NCI-H2196 (cell line): ENCODE measurements around the gene MAN1A1.

ENCODE experiments used
- DNase-seq: peaks from one replicate; lab custom pipeline; 2025; ENCODE audit not compliant: unreplicated experiment; lab: John Stamatoyannopoulos, UW

The MAN1A1 gene

DNA sequence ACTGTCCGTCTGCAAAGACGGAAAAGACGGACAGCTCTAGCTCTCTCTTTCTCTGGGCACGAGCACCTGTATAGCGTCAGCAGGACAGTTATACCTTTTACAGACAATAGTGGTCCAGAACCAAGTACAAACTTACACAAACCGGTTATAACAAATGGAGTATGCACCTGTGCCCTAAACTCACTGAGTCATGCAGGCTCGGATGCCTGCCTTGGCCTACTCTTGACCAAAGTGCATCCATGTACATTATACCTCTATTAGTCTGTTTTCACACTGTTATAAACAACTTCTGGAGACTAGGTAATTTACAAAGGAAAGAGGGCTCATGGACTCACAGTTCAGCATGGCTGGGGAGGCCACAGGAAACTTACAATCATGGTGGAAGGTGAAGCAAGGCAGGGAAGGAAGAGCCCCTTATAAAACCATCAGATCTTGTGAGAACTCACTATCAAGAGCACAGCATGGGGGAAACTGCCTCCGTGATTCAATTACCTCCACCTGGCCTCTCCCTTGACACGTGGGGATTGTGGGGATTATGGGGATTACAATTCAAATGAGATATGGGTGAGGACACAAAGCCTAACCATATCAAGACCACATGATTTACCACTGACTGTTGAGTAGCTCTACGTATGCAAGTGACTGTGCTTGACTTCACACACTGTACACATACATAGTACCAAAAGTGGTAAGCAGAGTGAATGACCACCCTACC is 23.1 kb downstream of the MAN1A1 start:
- DNase-seq, result no peak

GRCh38 chr6:119325559-119326265 is 23.8 kb downstream of the MAN1A1 start:
- DNase-seq, result no peak

- DNase-seq, result no peak
Observed at GRCh38 chr6:119324718-119325117, 24.8 kb downstream of the MAN1A1 start.

- no peak for DNase-seq
Observed at GRCh38 chr6:119323931-119324330, 25.6 kb downstream of the MAN1A1 start.

GRCh38 chr6:119323478-119323877 is 26.1 kb downstream of the MAN1A1 start:
- DNase-seq, result no peak

- DNase-seq, result no peak
Observed at GRCh38 chr6:119322715-119323350, 26.7 kb downstream of the MAN1A1 start.

DNA sequence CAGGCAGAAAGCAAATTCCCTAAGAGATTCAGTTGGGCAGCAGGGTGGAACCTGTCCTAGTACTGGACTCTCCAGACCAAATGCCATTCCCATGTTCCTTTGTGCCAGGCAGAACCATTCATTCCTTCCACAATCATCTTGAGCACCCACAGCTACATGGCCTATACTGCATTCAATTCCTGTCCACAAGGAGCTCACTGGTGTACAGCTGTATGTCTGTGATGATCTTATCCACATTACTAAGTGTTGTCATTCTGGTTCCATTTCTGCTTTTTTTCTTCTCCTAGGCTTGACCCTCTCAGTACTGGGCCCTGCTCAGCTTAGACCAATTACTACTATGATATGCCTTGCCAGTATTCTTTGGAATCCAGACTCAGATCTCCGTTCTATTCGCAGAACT is 27.5 kb downstream of the MAN1A1 start:
- no peak for DNase-seq

DNA sequence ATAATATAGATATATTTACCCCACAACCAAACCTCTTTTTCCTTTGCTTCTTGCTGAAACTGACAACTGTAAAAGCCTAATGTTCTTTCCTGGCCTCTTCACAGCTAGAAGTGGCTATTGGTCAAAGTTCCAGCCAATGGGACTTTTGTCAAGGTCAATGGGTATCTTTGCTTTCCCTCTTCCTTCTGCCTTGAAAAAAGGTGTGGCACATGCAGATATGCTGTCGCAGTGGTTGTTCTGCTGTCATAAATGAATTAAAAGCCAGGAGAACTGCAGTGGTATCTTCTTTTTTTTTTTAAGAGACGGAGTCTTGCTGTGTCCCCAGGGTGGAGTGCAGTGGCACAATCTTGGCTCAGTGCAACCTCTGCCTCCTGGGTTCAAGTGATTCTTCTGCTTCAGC is 29.9 kb downstream of the MAN1A1 start:
- DNase-seq, result no peak

DNA sequence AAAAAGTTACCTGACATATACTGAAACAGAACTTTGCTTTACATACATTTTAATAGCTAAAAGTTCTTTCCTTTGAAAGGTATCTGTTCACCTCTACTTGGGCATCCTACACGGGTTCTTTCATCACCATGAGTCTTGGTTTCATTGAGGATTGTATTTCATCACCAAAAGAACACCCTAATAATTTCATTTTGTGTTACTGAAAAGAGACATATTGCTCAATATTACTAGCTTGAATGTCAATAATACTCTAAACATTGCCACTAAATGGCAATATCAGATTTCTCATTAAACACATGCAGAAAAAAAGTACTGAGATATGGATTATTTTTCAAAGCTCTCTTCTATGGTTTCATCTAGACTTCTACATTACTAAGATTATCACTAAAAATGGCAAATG is 30.8 kb downstream of the MAN1A1 start:
- no peak for DNase-seq

- DNase-seq, result no peak
Observed at GRCh38 chr6:119318176-119318575, 31.4 kb downstream of the MAN1A1 start.

DNA sequence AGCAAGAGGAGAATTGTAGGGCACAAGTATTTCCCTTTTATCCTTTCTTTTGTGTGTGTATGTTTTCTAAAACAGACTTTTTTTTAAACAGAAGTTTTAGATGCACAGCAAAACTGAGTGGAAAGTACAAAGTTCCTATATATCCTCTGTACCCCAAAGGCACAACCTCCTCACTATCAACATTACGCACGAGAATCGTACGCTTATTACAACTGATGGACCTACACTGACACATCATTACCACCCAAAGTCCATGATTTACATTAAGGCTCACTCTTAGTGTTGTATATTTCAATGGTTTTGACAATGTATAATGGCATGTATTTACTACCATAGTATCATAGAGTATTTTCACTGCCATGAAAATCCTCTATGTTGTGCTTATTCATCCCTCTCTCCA is 32.6 kb downstream of the MAN1A1 start:
- DNase-seq, result no peak

GRCh38 chr6:119314885-119315272 is 34.7 kb downstream of the MAN1A1 start:
- no peak for DNase-seq

- DNase-seq, result no peak
Observed at GRCh38 chr6:119313937-119314884, 35.4 kb downstream of the MAN1A1 start.

DNA sequence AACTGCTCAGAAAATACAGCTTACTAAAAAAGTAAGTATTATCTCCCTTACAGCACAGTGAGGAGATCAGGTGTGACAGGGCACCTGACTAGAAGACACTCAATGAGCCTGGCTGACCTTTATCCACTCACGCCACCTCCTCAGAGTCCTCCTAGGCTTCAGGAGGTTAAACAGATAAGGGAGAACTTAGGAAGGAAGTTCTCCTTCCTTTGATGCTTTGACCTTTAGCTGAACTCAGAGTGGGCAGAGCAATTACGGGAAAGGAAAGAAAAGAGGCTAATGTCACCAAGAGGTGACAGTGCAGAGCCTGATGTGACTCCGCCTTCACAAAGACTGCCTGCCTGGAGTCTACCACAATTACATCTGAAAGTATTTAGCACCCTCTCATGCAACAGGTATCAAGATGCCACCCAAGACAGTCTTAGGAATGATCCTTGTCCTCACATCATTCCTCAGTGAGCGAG is 36.7 kb downstream of the MAN1A1 start:
- no peak for DNase-seq

GRCh38 chr6:119312441-119312840 is 37.1 kb downstream of the MAN1A1 start:
- no peak for DNase-seq

DNA sequence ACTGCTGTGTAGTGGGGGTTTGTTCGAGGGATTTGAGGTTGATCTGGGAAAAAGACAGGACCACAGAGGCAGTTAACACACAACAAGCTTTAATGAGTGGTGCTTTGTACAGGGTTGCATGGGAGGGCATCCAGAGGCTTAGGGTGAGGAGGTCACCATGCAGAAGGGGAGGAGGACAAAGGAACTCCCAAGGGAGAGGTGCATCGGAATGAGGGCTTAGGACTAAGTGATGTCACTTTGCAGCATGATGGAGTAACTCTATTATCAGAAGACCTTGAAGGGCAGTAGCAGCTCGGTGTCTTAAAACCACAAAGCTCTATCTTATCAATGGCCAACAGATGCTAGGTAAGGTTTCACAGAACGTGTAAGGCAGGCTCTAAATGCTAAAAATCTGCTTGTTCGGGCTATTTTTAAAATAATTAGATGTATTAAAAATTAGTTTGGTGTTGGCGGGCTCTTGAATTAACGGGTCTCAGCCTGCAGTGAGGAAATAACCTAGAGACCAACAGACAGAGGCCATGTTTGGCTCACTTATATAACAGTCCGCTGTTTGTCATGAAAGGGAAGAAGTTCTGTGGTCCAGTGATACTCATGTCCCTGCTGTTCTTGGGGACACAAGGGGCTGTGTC is 37.9 kb downstream of the MAN1A1 start:
- no peak for DNase-seq

DNA sequence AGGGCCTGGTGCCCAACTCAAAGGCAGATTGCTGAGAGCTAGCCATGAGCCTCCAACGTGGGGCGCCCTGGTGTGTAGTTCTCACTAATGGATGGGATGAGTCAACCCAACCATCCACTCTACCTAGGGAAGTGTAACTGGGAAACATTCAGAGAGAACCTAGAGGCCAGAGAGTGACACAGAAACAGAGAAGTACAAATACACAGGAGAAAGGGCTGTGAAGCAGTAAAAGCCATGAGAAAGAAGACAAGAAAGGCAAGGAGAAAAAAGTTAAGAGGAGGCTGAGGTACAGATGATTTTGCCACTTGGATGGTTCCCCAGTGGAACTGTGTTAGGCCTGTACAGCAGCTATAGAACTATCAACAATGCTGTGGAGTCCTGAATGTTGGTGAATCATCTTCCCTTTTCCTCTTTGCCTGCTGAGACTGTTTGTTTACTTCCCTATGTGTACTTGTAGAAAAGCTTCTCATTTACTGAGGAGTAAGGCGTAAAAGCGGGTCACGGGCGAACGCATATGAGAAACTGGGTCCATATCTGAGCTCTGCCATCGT is 39.0 kb downstream of the MAN1A1 start:
- DNase-seq, result no peak

DNA sequence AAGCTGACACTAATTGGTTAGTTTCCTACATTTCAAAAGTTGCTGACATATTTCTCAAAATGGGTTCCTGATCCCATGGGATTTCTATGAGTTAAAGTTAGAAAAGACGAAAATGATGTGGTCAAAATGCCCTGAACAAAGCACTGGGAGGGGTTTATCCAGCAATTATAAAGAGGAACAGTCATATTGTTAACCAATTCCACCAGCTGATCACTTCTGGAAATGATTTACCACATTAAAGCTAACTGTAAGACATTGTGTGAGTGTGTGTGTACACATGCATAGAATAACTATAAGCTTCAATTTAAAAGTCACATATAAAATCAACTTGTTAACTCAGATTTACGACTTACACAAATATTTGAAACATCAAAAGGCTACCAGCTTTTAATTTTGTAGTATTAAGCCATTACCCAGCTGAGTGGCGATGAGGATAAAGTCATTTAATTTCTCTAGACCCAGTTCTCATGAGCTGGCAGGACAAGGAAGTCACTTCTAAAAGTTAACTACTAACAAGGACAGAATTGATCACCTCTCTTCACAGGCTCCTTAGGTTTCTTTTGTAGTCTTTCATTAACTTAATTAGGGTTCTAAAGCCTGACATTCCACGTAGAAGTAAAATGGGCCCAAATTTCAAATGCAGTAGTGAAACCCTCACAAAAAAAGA is 40.4 kb downstream of the MAN1A1 start:
- no peak for DNase-seq

GRCh38 chr6:119308048-119308570 is 41.5 kb downstream of the MAN1A1 start:
- no peak for DNase-seq

GRCh38 chr6:119307056-119307455 is 42.5 kb downstream of the MAN1A1 start:
- no peak for DNase-seq
